GM18870 (cell line): Measurements from ENCODE around the gene STXBP1.
"Not testable (repeated sequence)": the region's sequence is repeated elsewhere in the genome, so short reads cannot be mapped to it uniquely, and the experiment has no call there.

Experiments
- ATAC-seq: cut with Tn5 transposase; IDR thresholded peaks from one replicate; pipeline ENCODE4 v1.9.1; 2021; ENCODE audit warnings: moderate library complexity; ENCODE audit not compliant: unreplicated experiment

Gene STXBP1

GRCh38 chr9:127577194-127577593 lies 34.9 kb upstream of the STXBP1 start:
- not testable (repeated sequence) for ATAC-seq

GRCh38 chr9:127578627-127578951 lies 33.5 kb upstream of the STXBP1 start:
- no peak for ATAC-seq

- ATAC-seq = peak; percentile 42
Measured at GRCh38 chr9:127578952-127579853, 32.9 kb upstream of the STXBP1 start.

- ATAC-seq = no peak
Measured at GRCh38 chr9:127580366-127580765, 31.7 kb upstream of the STXBP1 start.

GRCh38 chr9:127580879-127581475 lies 31.1 kb upstream of the STXBP1 start:
- no peak for ATAC-seq

GRCh38 chr9:127584474-127584805 lies 27.6 kb upstream of the STXBP1 start:
- ATAC-seq = not testable (repeated sequence)

GRCh38 chr9:127585161-127585819 lies 26.8 kb upstream of the STXBP1 start:
- ATAC-seq = no peak

- ATAC-seq = no peak
Measured at GRCh38 chr9:127586096-127586495, 26.0 kb upstream of the STXBP1 start.

GRCh38 chr9:127586537-127586936 lies 25.5 kb upstream of the STXBP1 start:
- no peak for ATAC-seq

GRCh38 chr9:127587966-127588365 lies 24.1 kb upstream of the STXBP1 start:
- ATAC-seq = no peak

GRCh38 chr9:127588740-127589506 lies 23.2 kb upstream of the STXBP1 start:
- no peak for ATAC-seq

GRCh38 chr9:127589955-127590370 lies 22.1 kb upstream of the STXBP1 start:
- ATAC-seq = no peak

- no peak for ATAC-seq
Measured at GRCh38 chr9:127595611-127596010, 16.5 kb upstream of the STXBP1 start.

GRCh38 chr9:127598839-127599549 lies 13.1 kb upstream of the STXBP1 start:
- ATAC-seq = no peak

GRCh38 chr9:127599550-127599891 lies 12.6 kb upstream of the STXBP1 start:
- no peak for ATAC-seq

GRCh38 chr9:127603226-127603625 lies 8.9 kb upstream of the STXBP1 start:
- no peak for ATAC-seq

GRCh38 chr9:127606043-127606442 lies 6.0 kb upstream of the STXBP1 start:
- no peak for ATAC-seq

- no peak for ATAC-seq
Measured at GRCh38 chr9:127608104-127608966, 3.7 kb upstream of the STXBP1 start.

- no peak for ATAC-seq
Measured at GRCh38 chr9:127611603-127611898, 526 bp upstream of the STXBP1 start.

GRCh38 chr9:127612939-127613582 lies 984 bp downstream of the STXBP1 start:
- no peak for ATAC-seq
